Chondrocyte (in vitro differentiated cells): ENCODE results near the gene ANGPTL8. TPM values are rescaled to one million over a fixed set of nuclear protein-coding genes. Genes with fewer than 3 reads are reported as not detected.

ENCODE experiments used
- DNase-seq: peaks from one replicate; pipeline ENCODE4 v3.0.0; 2021; ENCODE audit warnings: mixed read lengths, low spot score
- H3K27ac Mint-ChIP-seq: one replicate; pipeline ENCODE4 v1.8.0; 2021; ENCODE audit warnings: mild to moderate bottlenecking, moderate library complexity, mixed read lengths; ENCODE audit not compliant: unreplicated experiment
- H3K27me3 Mint-ChIP-seq: 2 replicates; pipeline ENCODE4 v1.8.0; 2021; ENCODE audit warnings: low read depth, mixed read lengths
- H3K36me3 Mint-ChIP-seq: 2 replicates; pipeline ENCODE4 v1.8.0; 2021; ENCODE audit warnings: low read depth, mixed read lengths
- H3K4me1 Mint-ChIP-seq: 2 replicates; pipeline ENCODE4 v1.8.0; 2021; ENCODE audit warnings: low read depth, mild to moderate bottlenecking, mixed read lengths
- H3K4me3 Mint-ChIP-seq: one replicate; pipeline ENCODE4 v1.8.0; 2021; ENCODE audit warnings: mild to moderate bottlenecking, moderate library complexity, mixed read lengths; ENCODE audit not compliant: unreplicated experiment
- H3K9me3 Mint-ChIP-seq: 2 replicates; pipeline ENCODE4 v1.8.0; 2021; ENCODE audit warnings: low read depth, mixed read lengths
- CTCF ChIP-seq: fragments of 200-600 bp; sonication (generic); IDR thresholded peaks from 2 replicates; pipeline ENCODE4 v1.5.0; 2021; ENCODE audit warnings: antibody characterized with exemption, mild to moderate bottlenecking, moderate library complexity
- total RNA-seq: library from RNA; stranded (reverse); gene quantifications from 3 replicates; pipeline ENCODE4 v1.2.1, GENCODE V29; 2021

Gene ANGPTL8
- total RNA-seq, 1 donor from 2014 or later: not detected

GRCh38 chr19:11273989-11274388 is 34.6 kb downstream of the ANGPTL8 start:
- no peak overlapping the region for H3K27ac Mint-ChIP-seq
- H3K36me3 Mint-ChIP-seq: no peaks in the 10 kb centered on the region
- H3K4me1 Mint-ChIP-seq: peaks cover 10% of the 10 kb centered on the region
- no peaks in the 10 kb centered on the region for H3K9me3 Mint-ChIP-seq
- H3K4me3 Mint-ChIP-seq: no peak overlapping the region
- peaks cover 2% of the 10 kb centered on the region for H3K27me3 Mint-ChIP-seq
- no peak for DNase-seq
- TF ChIP-seq CTCF: no peak

GRCh38 chr19:11274533-11275086 is 35.2 kb downstream of the ANGPTL8 start:
- no peak overlapping the region for H3K27ac Mint-ChIP-seq
- H3K36me3 Mint-ChIP-seq: no peaks in the 10 kb centered on the region
- peaks cover 4% of the 10 kb centered on the region for H3K4me1 Mint-ChIP-seq
- no peaks in the 10 kb centered on the region for H3K9me3 Mint-ChIP-seq
- DNase-seq: no peak
- no peak for TF ChIP-seq CTCF
- H3K27me3 Mint-ChIP-seq: peaks cover 2% of the 10 kb centered on the region
- no peak overlapping the region for H3K4me3 Mint-ChIP-seq

GRCh38 chr19:11278670-11279069 is 39.3 kb downstream of the ANGPTL8 start:
- Mint-ChIP-seq H3K9me3 (no peaks in the 10 kb centered on the region), H3K4me1 (peaks cover 7% of the 10 kb centered on the region), H3K27me3 (peaks cover 2% of the 10 kb centered on the region), H3K27ac (no peak overlapping the region), H3K36me3 (no peaks in the 10 kb centered on the region), H3K4me3 (no peak overlapping the region)
- no peak for TF ChIP-seq CTCF
- DNase-seq: no peak

GRCh38 chr19:11279505-11280236 is 40.3 kb downstream of the ANGPTL8 start:
- DNase-seq: no peak
- Mint-ChIP-seq H3K4me1 (peaks cover 13% of the 10 kb centered on the region), H3K27ac (no peak overlapping the region)

More at GRCh38 chr19:11279505-11280236, 40.3 kb downstream of the ANGPTL8 start:
- no peak for TF ChIP-seq CTCF
- no peaks in the 10 kb centered on the region for H3K36me3 Mint-ChIP-seq
- H3K9me3 Mint-ChIP-seq: no peaks in the 10 kb centered on the region
- no peak overlapping the region for H3K4me3 Mint-ChIP-seq
- peaks cover 2% of the 10 kb centered on the region for H3K27me3 Mint-ChIP-seq
